ENCODE data around the gene STUB1. TPM values are rescaled to one million over a fixed set of nuclear protein-coding genes. Genes with fewer than 3 reads are reported as not detected.
A peak's percentile ranks its signal among the peaks of the same experiment; 100 is the strongest.

Gene STUB1
- total RNA-seq, 1 donor from 2014 or later, result 78.3 TPM

DNA sequence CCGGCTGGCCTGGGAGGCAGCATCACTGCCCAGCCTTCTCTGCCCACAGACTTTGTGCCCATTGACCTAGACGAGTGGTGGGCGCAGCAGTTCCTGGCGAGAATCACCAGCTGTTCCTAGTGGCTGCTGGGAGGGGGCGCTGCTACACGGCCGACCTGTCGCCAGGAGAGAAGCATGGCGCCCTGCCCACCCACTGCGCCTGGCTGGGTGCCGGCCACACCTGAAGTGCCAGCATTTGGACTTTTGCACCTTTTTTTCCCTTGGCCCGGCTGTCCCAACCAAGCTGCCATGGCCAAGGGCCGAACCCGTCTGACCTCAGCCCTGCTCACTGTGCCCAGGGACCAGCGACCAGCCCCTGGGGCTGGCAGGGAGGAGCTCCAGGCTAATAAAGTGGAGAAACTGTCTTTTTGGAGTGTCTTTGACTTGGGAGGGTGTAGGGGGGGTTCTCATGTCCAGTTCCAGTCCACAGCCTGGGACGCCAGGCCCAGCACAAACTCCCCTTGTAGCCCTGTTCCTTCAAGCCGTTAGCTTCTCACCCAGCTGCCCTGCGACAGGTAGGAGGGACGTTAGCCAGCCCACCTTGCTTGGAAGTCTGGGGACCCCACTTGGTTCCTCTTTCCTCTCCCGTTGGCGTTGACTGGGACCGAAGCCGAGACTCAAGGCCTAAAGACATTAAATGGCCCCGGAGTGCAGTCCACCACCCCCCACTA is 32.0 kb upstream of the STUB1 start:
- DNase-seq, result no peak
- Mint-ChIP-seq H3K4me3 (ENCODE audit: unreplicated experiment) (peak overlapping the region; percentile 75), H3K27ac (ENCODE audit: unreplicated experiment) (no peak overlapping the region), H3K9me3 (ENCODE audit: unreplicated experiment) (peaks cover 3% of the 10 kb centered on the region), H3K4me1 (ENCODE audit: low read depth, unreplicated experiment) (no peaks in the 10 kb centered on the region), H3K36me3 (ENCODE audit: unreplicated experiment) (no peaks in the 10 kb centered on the region), H3K27me3 (ENCODE audit: unreplicated experiment) (no peaks in the 10 kb centered on the region)
- TF ChIP-seq, protein P1, sequence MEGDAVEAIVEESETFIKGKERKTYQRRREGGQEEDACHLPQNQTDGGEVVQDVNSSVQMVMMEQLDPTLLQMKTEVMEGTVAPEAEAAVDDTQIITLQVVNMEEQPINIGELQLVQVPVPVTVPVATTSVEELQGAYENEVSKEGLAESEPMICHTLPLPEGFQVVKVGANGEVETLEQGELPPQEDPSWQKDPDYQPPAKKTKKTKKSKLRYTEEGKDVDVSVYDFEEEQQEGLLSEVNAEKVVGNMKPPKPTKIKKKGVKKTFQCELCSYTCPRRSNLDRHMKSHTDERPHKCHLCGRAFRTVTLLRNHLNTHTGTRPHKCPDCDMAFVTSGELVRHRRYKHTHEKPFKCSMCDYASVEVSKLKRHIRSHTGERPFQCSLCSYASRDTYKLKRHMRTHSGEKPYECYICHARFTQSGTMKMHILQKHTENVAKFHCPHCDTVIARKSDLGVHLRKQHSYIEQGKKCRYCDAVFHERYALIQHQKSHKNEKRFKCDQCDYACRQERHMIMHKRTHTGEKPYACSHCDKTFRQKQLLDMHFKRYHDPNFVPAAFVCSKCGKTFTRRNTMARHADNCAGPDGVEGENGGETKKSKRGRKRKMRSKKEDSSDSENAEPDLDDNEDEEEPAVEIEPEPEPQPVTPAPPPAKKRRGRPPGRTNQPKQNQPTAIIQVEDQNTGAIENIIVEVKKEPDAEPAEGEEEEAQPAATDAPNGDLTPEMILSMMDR (IDR thresholded peaks at IDR 0.05; ENCODE audit: partially characterized antibody, unreplicated experiment), result no peak

DNA sequence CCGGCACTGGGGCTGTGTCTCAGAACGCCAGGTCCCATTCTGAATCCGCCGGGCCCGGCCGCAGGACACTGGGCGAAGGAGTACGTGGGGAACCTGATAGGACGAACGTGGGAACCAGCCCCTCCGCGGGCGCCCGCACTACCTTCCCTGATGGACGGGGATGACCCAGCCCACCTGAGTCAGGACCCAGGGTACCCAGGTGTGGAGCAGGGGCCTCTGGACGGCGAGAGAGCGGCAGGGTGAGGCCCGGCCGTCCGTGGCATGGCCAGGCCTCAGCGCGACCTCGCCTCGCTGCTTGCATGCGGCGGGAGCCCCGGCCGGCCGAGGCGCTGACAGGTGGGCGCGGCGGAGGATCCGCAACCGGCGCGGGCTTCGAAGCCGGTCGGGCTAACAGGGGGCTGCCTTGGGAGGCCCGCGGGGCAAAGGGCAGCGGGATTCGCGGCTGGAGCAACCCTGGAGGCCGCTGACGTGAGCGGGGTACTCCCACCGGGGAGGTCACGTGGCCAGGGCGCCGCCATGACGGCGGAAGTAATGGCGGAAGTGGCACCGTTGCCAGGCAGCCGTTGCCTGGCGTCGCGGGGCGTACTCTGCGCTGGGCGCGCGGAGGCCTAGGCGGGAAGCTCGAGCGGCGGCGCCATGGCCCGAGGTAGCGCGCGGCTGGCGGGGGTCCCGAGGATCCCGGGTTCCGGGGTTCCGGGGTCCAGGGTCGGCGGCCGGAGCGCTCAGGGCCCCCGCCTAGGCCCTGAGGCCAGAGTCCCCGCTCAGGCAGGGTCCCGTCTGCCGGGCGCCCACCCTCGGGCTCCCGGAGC is 31.2 kb upstream of the STUB1 start, which contains the start of gene WDR90:
Gene WDR90 (plus strand): TSS at position 585 of the 809 bp plus-strand sequence. CDS start 52 bp downstream, at position 637.
- DNase-seq, result peak; percentile 95
- TF ChIP-seq, protein P1 (IDR thresholded peaks at IDR 0.05; ENCODE audit: partially characterized antibody, unreplicated experiment), result no peak
- Mint-ChIP-seq H3K36me3 (ENCODE audit: unreplicated experiment) (no peaks in the 10 kb centered on the region), H3K9me3 (ENCODE audit: unreplicated experiment) (peaks cover 2% of the 10 kb centered on the region), H3K4me3 (ENCODE audit: unreplicated experiment) (peak within 1 kb of the TSS; percentile 75), H3K27ac (ENCODE audit: unreplicated experiment) (no peak within 1 kb of the TSS), H3K4me1 (ENCODE audit: low read depth, unreplicated experiment) (no peaks in the 10 kb centered on the region), H3K27me3 (ENCODE audit: unreplicated experiment) (no peaks in the 10 kb centered on the region)

DNA sequence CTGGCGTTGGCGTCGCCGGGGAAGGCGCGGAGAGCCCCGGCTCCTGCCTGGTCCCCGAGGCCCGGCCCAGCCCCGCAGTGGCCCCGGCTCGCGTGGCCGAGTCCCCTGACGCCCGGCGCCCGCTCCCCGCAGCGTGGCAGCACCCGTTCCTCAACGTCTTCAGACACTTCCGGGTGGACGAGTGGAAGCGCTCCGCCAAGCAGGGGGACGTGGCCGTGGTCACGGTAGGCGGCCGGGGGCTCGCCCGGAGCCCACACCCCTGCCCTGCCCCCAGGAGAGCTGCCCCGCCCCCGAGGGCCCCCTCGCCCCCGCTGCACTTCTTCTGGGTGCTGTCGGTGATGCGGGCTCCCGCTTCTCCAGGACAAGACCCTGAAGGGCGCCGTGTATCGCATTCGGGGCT is 30.6 kb upstream of the STUB1 start:
- no peak overlapping the region for H3K27ac Mint-ChIP-seq (ENCODE audit: unreplicated experiment)
- no peaks in the 10 kb centered on the region for H3K36me3 Mint-ChIP-seq (ENCODE audit: unreplicated experiment)
- H3K27me3 Mint-ChIP-seq (ENCODE audit: unreplicated experiment), result no peaks in the 10 kb centered on the region
- no peak for DNase-seq
- H3K9me3 Mint-ChIP-seq (ENCODE audit: unreplicated experiment), result no peaks in the 10 kb centered on the region
- TF ChIP-seq, protein P1 (IDR thresholded peaks at IDR 0.05; ENCODE audit: partially characterized antibody, unreplicated experiment), result no peak
- H3K4me1 Mint-ChIP-seq (ENCODE audit: low read depth, unreplicated experiment), result no peaks in the 10 kb centered on the region
- peak overlapping the region; percentile 69 for H3K4me3 Mint-ChIP-seq (ENCODE audit: unreplicated experiment)

DNA sequence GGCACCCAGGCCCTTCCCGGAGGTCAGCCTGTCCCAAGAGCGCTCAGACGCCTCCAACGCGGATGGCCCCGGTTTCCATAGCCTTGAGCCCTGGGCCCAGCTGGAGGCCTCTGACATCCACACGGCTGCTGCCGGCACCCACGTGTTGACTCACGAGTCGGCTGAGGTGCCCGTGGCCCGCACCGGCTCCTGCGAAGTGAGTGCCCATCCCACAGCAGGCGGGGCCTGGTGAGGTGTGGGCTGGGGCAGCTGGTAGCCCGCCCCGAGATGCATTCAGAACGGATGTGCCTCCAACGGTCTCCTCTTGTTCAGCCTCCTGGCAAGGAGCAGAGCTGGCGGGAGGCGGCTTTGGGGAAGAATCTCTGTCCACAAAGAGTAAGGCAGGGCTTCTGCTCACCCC is 28.4 kb upstream of the STUB1 start:
- Mint-ChIP-seq H3K27ac (ENCODE audit: unreplicated experiment) (no peak overlapping the region), H3K4me1 (ENCODE audit: low read depth, unreplicated experiment) (no peaks in the 10 kb centered on the region), H3K27me3 (ENCODE audit: unreplicated experiment) (no peaks in the 10 kb centered on the region), H3K9me3 (ENCODE audit: unreplicated experiment) (no peaks in the 10 kb centered on the region), H3K4me3 (ENCODE audit: unreplicated experiment) (no peak overlapping the region), H3K36me3 (ENCODE audit: unreplicated experiment) (no peaks in the 10 kb centered on the region)
- TF ChIP-seq, protein P1 (IDR thresholded peaks at IDR 0.05; ENCODE audit: partially characterized antibody, unreplicated experiment), result no peak
- DNase-seq, result no peak

Data from glutamatergic neuron (in vitro differentiated cells).